HepG2 (cell line): ENCODE measurements around the gene CLDN5. TPM values are rescaled to one million over a fixed set of nuclear protein-coding genes. Genes with fewer than 3 reads are reported as not detected.

Experiments used
- ATAC-seq: fragments of 200-7000 bp; cut with Tn5 transposase; 3 replicates; pipeline ENCODE4 v1.9.1; 2020; ENCODE audit warnings: mild to moderate bottlenecking, moderate library complexity
- BruUV-seq: library from RNA; stranded (reverse); fragments of 400-500 nt; replicated peaks from 2 replicates; lab custom pipeline; 2021; lab: Mats Ljungman, UMichigan
- CTCF ChIA-PET: fragments of 300-600 bp; formaldehyde crosslinking; extraction: SDS; loops from one replicate; lab custom pipeline; 2021; ENCODE audit warnings: low total read pairs, inconsistent platforms, low intra/inter-chr PET ratio; lab: Yijun Ruan, JAX
- POLR2A ChIA-PET: fragments of 350-600 bp; sonication (Branson Sonifier 250); formaldehyde crosslinking; loops from one replicate; lab custom pipeline; 2020; ENCODE audit warnings: antibody characterized with exemption, inconsistent platforms; lab: Yijun Ruan, JAX
- DNase-seq: peaks from one replicate; pipeline ENCODE4 v3.0.0-alpha.2; 2015; ENCODE audit warnings: low spot score
- FAIRE-seq: peaks from 3 replicates; lab custom pipeline; 2011; peaks lifted over from hg19 to GRCh38; lab: Jason Lieb, UNC
- H2AFZ ChIP-seq: one replicate; pipeline ENCODE4 v1.6.1; 2011; ENCODE audit warnings: low read length, inconsistent platforms
- H3K27ac ChIP-seq: fragments of 300-600 bp; 3 replicates; pipeline ENCODE4 v1.8.0; 2011; ENCODE audit warnings: mixed run types, mild to moderate bottlenecking, mixed read lengths, low read length, inconsistent platforms; ENCODE audit not compliant: insufficient read depth; ENCODE audit errors: extremely low read length
- H3K27me3 ChIP-seq, 2 experiments: fragments of 200-600 bp in 1 of 2; 2 replicates in 1 of 2; 3 replicates in 1 of 2; pipeline versions ENCODE4 v1.6.0 to v1.8.0; 2011; ENCODE audit warnings: low read length in 2 of 2, mild to moderate bottlenecking in 2 of 2, moderate library complexity in 2 of 2, inconsistent platforms in 1 of 2; ENCODE audit not compliant: insufficient read depth in 2 of 2, control insufficient read depth in 1 of 2
- H3K36me3 ChIP-seq, 2 experiments: fragments of 200-600 bp in 1 of 2; replicated peaks in 1 of 2; 2 replicates in 1 of 2; 3 replicates in 1 of 2; pipeline versions ENCODE4 v1.5.1 to v1.8.0; 2011; ENCODE audit warnings: low read length in 2 of 2, inconsistent platforms in 1 of 2; ENCODE audit not compliant: insufficient read depth in 2 of 2, control insufficient read depth in 1 of 2
- H3K4me1 ChIP-seq: 2 replicates; pipeline ENCODE4 v1.5.1; 2012; ENCODE audit warnings: low read length, inconsistent platforms; ENCODE audit not compliant: insufficient read depth
- H3K4me2 ChIP-seq: 2 replicates; pipeline ENCODE4 v1.6.0; 2011; ENCODE audit warnings: low read depth, low read length, inconsistent platforms
- H3K4me3 ChIP-seq, 3 experiments: fragments of 200-600 bp in 1 of 3; sonication (generic), shearing (Covaris generic) in 1 of 3; replicated peaks in 1 of 3; 2 replicates each; pipeline ENCODE4 v1.5.1; 2011 to 2016; ENCODE audit warnings: low read length in 3 of 3, inconsistent platforms in 2 of 3, low read depth in 2 of 3, mild to moderate bottlenecking in 2 of 3, control low read depth in 1 of 3, mixed read lengths in 1 of 3; ENCODE audit not compliant: insufficient read depth in 1 of 3
- H3K79me2 ChIP-seq: one replicate; pipeline ENCODE4 v1.6.1; 2011; ENCODE audit warnings: low read length, inconsistent platforms; ENCODE audit not compliant: insufficient read depth
- H3K9ac ChIP-seq: 2 replicates; pipeline ENCODE4 v1.6.0; 2011; ENCODE audit warnings: mild to moderate bottlenecking, low read depth, low read length, inconsistent platforms; ENCODE audit not compliant: insufficient read depth
- H3K9me3 ChIP-seq: 2 replicates; pipeline ENCODE4 v1.5.1; 2012; ENCODE audit warnings: mild to moderate bottlenecking, low read length
- H4K20me1 ChIP-seq: 2 replicates; pipeline ENCODE4 v1.6.0; 2011; ENCODE audit warnings: inconsistent platforms, mild to moderate bottlenecking, low read length, moderate library complexity; ENCODE audit not compliant: insufficient read depth
- BRD4 ChIP-seq: sonication (generic); formaldehyde crosslinking; IDR thresholded peaks from 2 replicates; pipeline ENCODE4 v1.4.0; 2020; ENCODE audit warnings: missing genetic modification reagents
- EED ChIP-seq: sonication (generic); formaldehyde crosslinking; IDR thresholded peaks from 2 replicates; pipeline ENCODE4 v1.5.0; 2020; ENCODE audit warnings: mild to moderate bottlenecking, missing genetic modification reagents
- JUND ChIP-seq: sonication (generic); formaldehyde crosslinking; IDR thresholded peaks from 2 replicates; pipeline ENCODE4 v1.8.0; 2022; ENCODE audit warnings: mild to moderate bottlenecking, missing genetic modification reagents
- KDM1A ChIP-seq: IDR thresholded peaks from 2 replicates; pipeline ENCODE4 v1.6.1; 2016; ENCODE audit warnings: missing compliant biosample characterization
- KDM6A ChIP-seq: IDR thresholded peaks from 2 replicates; pipeline ENCODE4 v1.6.1; 2016; ENCODE audit warnings: low read depth
- NFE2 ChIP-seq: sonication (generic); formaldehyde crosslinking; IDR thresholded peaks from 2 replicates; pipeline ENCODE4 v1.4.0; 2020; ENCODE audit warnings: missing genetic modification reagents
- PHF21A ChIP-seq: sonication (generic); formaldehyde crosslinking; IDR thresholded peaks from 2 replicates; pipeline ENCODE4 v1.5.0; 2020; ENCODE audit warnings: mild to moderate bottlenecking, missing genetic modification reagents
- RAD21 ChIP-seq: fragments of 450-650 bp; formaldehyde crosslinking; IDR thresholded peaks from 2 replicates; pipeline ENCODE4 v1.5.0; 2020; ENCODE audit warnings: mild to moderate bottlenecking
- SP5 ChIP-seq: IDR thresholded peaks from 2 replicates; pipeline ENCODE4 v1.6.1; 2016; ENCODE audit warnings: low read depth, borderline replicate concordance
- TFDP1 ChIP-seq: IDR thresholded peaks from 2 replicates; pipeline ENCODE4 v1.6.1; 2016; ENCODE audit warnings: missing compliant biosample characterization, missing genetic modification reagents, borderline replicate concordance
- U2AF2 ChIP-seq: fragments of 200-400 bp; formaldehyde crosslinking; IDR thresholded peaks from 2 replicates; pipeline ENCODE4 v1.6.1; 2017; ENCODE audit warnings: low read depth, mild to moderate bottlenecking, low read length
- YEATS4 ChIP-seq: sonication (generic); formaldehyde crosslinking; IDR thresholded peaks from 2 replicates; pipeline ENCODE4 v1.4.0; 2020; ENCODE audit warnings: missing genetic modification reagents, borderline replicate concordance
- ZNF235 ChIP-seq: sonication (generic); formaldehyde crosslinking; IDR thresholded peaks from 2 replicates; pipeline ENCODE4 v1.8.1; 2023; ENCODE audit warnings: mild to moderate bottlenecking, missing genetic modification reagents, borderline replicate concordance
- ZNF672 ChIP-seq: sonication (generic); formaldehyde crosslinking; IDR thresholded peaks from 2 replicates; pipeline ENCODE4 v1.8.1; 2022; ENCODE audit warnings: missing genetic modification reagents
- ZNF740 ChIP-seq: sonication (generic); formaldehyde crosslinking; IDR thresholded peaks from 2 replicates; pipeline ENCODE4 v1.4.0; 2020; ENCODE audit warnings: missing genetic modification reagents
- ZSCAN21 ChIP-seq: sonication (generic); formaldehyde crosslinking; IDR thresholded peaks from 2 replicates; pipeline ENCODE4 v1.8.0; 2022; ENCODE audit warnings: mild to moderate bottlenecking, missing genetic modification reagents, moderate library complexity, borderline replicate concordance
- ZXDC ChIP-seq: sonication (generic); formaldehyde crosslinking; IDR thresholded peaks from 2 replicates; pipeline ENCODE4 v1.5.0; 2020; ENCODE audit warnings: mild to moderate bottlenecking, missing genetic modification reagents
- WGBS: methylation state at CpG from one replicate; pipeline ENCODE4 v1.1.6; 2017; ENCODE audit warnings: low lambda C conversion rate; 5-methylcytosine and 5-hydroxymethylcytosine counted together
- in situ Hi-C: cut with HindIII; loops from 2 replicates; pipeline ENCODE4 v1.10.0; 2017; ENCODE audit warnings: low pct_unique_long_range_greater_than_20kb; ENCODE audit not compliant: extremely low pct_ligation_motif_present
- intact Hi-C: fragments of 100-400 bp; cut with micrococcal nuclease; formaldehyde crosslinking; loops from one replicate; pipeline ENCODE4 v1.10.0; 2022; ENCODE audit not compliant: unreplicated experiment
- polyA plus RNA-seq, 8 experiments: library from polyadenylated mRNA; depleted of rRNA in 3 of 8; stranded (reverse) in 7 of 8; unstranded in 1 of 8; fragments of >200 nt; fragmentation: Illumina TruSeq in 4 of 8; extraction: Trizol in 4 of 8; gene quantifications; 2 replicates each; pipeline versions ENCODE4 v1.2.1 to v1.2.3, GENCODE V29; 2011 to 2016; ENCODE audit warnings: low read depth in 4 of 8, missing spikeins in 1 of 8, mixed read lengths in 1 of 8; ENCODE audit not compliant: insufficient read depth in 1 of 8
- total RNA-seq, 5 experiments: library from RNA; depleted of rRNA; stranded (reverse); fragments of >200 nt; fragmentation: Illumina TruSeq; extraction: Trizol; gene quantifications; 2 replicates each; pipeline ENCODE4 v1.2.3, GENCODE V29; 2016; ENCODE audit warnings: low read depth in 1 of 5

Gene CLDN5
- total and polyA plus RNA-seq, 2 of the 13 experiments (the other 11 are each of a cell fraction or from before 2014, with no cell fraction given) = not detected

DNA sequence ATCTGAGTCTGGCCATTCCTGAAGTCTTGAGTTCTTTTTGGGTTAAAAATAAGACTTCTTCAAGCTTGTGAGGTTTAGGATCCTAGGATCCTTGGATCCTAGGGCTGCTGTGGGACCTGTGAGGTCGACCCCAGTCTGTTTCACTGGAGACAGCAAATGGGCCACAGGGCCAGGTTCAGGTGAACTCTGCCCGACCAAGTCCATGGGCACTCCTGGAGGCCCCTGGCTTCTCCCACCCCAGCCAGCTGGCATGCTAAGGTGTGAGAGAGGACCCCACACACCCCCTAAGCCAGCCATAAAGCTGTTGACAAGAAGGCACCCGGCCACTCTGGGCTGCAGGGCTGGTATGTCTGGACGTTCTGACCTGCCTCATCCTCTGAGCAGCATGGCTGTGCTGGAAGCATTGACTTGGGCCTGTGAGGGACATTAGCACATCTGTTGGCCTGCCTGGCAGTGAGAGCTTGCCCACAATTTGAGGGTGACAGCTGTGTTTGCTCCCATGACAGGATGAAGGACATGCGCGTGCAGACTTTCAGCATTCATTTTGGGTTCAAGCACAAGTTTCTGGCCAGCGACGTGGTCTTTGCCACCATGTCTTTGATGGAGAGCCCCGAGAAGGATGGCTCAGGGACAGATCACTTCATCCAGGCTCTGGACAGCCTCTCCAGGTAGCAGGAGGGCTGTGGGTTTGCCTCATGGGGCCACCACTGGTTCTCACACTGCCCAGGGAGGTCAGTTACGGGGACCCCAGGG lies 16.0 kb downstream of the CLDN5 start:
- Histone ChIP-seq H2AFZ (no peak overlapping the region), H4K20me1 (no peaks in the 10 kb centered on the region), H3K79me2 (no peaks in the 10 kb centered on the region), H3K36me3 (peaks cover 5 to 44% of the 10 kb centered on the region in 2 experiments), H3K27me3 (no peaks in the 10 kb centered on the region), H3K27ac (no peak overlapping the region), H3K4me3 (no peak overlapping the region), H3K4me2 (no peak overlapping the region), H3K4me1 (no peaks in the 10 kb centered on the region), H3K9ac (no peak overlapping the region), H3K9me3 (no peaks in the 10 kb centered on the region)
- TF ChIP-seq PHF21A (CRISPR knock-in tag) (no peak), KDM6A (CRISPR knock-in tag) (no peak), YEATS4 (CRISPR knock-in tag) (no peak), ZXDC (CRISPR knock-in tag) (no peak), BRD4 (CRISPR knock-in tag) (no peak)
- WGBS = 84% methylated on average over 6 of the region's 10 CpGs
- DNase-seq (no peak), ATAC-seq (no peak), FAIRE-seq (no peak)
- no TSS peak for BruUV-seq
- POLR2A ChIA-PET = no interaction called here
- in situ Hi-C loops (no loop called here), intact Hi-C loops (no loop called here)
- CTCF ChIA-PET = no interaction called here

DNA sequence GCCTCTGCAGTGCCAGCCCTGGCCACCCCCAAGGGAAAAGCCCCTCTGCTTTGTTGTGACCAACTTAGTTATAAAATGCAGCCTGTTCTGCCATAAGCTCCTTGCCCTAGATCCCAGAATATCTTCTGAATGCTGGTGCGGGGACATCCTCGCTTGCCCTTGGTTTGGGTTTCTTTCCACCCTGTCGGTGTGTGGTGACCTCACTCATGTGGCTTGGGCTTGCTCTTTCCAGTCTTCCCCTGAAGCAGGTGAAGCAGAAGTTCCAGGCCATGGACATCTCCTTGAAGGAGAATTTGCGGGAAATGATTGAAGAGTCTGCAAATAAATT lies 16.7 kb downstream of the CLDN5 start:
- H2AFZ ChIP-seq = no peak overlapping the region
- peaks cover 3 to 37% of the 10 kb centered on the region in 2 experiments for H3K36me3 ChIP-seq
- intact Hi-C loops = no loop called here
- H3K27me3 ChIP-seq = no peaks in the 10 kb centered on the region
- FAIRE-seq (no peak), ATAC-seq (no peak), DNase-seq (no peak)
- CTCF ChIA-PET = no interaction called here
- no TSS peak for BruUV-seq
- in situ Hi-C loops = no loop called here
- no peak overlapping the region for H3K9ac ChIP-seq
- 98% methylated on average over 4 of the region's 4 CpGs for WGBS
- no peak overlapping the region for H3K27ac ChIP-seq
- no peaks in the 10 kb centered on the region for H3K9me3 ChIP-seq
- H3K4me3 ChIP-seq = no peak overlapping the region
- no peaks in the 10 kb centered on the region for H3K79me2 ChIP-seq
- H4K20me1 ChIP-seq = no peaks in the 10 kb centered on the region
- H3K4me2 ChIP-seq = no peak overlapping the region
- no peaks in the 10 kb centered on the region for H3K4me1 ChIP-seq
- POLR2A ChIA-PET = no interaction called here
- TF ChIP-seq ZSCAN21 (CRISPR knock-in tag) = no peak
- no peak for TF ChIP-seq U2AF2
- no peak for TF ChIP-seq RAD21 (CRISPR knock-in tag)
- TF ChIP-seq EED (CRISPR knock-in tag) = no peak
- TF ChIP-seq ZNF672 = no peak
- TF ChIP-seq KDM1A (CRISPR knock-in tag) = no peak
- no peak for TF ChIP-seq SP5
- TF ChIP-seq NFE2 = no peak
- no peak for TF ChIP-seq JUND (CRISPR knock-in tag)
- no peak for TF ChIP-seq ZNF235
- no peak for TF ChIP-seq TFDP1 (CRISPR knock-in tag)
- TF ChIP-seq ZNF740 = no peak
